ENCODE results near the gene TTC34.

GRCh38 chr1:2635361-2636010 lies 166.0 kb downstream of the TTC34 start:
- TF ChIP-seq CTCF (IDR thresholded peaks at IDR 0.05) = no peak
- no peak for TF ChIP-seq POLR2A (IDR thresholded peaks at IDR 0.05)
